Stimulated activated CD4-positive, alpha-beta T cell treated with anti-CD3 and anti-CD28 coated beads, Interleukin-4, amount 100 ng/mL, for 24 hours (primary cell): ENCODE measurements around the gene KLF17.
"Not testable (repeated sequence)": the region's sequence is repeated elsewhere in the genome, so short reads cannot be mapped to it uniquely, and the experiment has no call there.

Source experiments
- DNase-seq: peaks from one replicate; pipeline ENCODE4 v3.0.0-alpha.2; 2020

Gene KLF17

GRCh38 chr1:44110916-44111315 lies 7.7 kb upstream of the KLF17 start:
- DNase-seq: no peak

GRCh38 chr1:44111861-44112260 lies 6.8 kb upstream of the KLF17 start:
- no peak for DNase-seq

DNA sequence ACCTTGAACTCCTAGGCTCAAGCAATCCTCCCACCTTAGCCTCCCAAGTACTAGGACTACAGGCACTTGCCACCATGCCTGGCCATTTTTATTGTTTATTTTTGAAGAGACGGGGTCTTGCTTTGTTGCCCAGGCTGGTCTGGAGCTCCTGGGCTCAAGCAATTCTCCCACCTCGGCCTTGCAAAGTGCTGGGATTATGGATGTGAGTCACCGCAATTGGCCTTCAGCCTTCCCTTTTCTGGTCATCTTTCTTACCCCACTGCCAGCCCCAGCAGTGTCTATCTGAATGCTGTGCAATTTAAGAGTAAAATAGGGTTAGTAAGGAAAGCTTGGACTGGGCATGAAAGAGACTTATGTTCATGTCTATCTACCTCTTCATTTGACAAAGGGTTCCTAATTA lies 6.1 kb upstream of the KLF17 start:
- DNase-seq: no peak

- no peak for DNase-seq
Observed at GRCh38 chr1:44113095-44113609, 5.5 kb upstream of the KLF17 start.

GRCh38 chr1:44114098-44114497 lies 4.5 kb upstream of the KLF17 start:
- no peak for DNase-seq

GRCh38 chr1:44117272-44117671 lies 1.3 kb upstream of the KLF17 start:
- not testable (repeated sequence) for DNase-seq

- DNase-seq: no peak
Observed at GRCh38 chr1:44119525-44119924, 904 bp downstream of the KLF17 start.

DNA sequence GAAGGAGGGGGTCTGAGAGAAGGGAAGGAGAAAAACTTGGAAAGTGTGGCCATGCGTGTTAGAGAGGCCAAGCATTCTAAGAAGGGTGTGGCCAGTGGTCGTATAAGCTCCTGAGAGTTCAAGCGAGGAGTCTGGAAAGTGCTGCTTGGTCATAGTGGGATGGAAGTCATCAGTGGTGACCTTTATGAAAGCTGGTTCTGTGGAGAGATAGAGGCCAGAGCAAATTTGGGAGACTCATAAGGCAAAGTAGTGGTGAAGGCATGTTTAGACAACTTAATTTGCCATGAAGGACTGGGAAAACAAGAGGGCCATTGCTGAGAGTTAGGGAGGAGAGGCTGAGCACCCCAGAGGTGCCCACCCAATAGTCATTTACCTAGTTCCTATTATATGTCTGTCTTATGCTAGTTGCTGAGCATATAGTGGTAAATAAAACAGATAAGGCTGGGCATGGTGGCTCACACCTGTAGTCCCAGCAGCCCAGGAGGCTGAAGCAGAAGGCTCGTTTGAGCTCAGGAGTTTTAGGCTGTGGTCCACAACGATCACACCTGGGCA lies 1.9 kb downstream of the KLF17 start:
- DNase-seq: no peak

GRCh38 chr1:44129616-44130500 lies 11.2 kb downstream of the KLF17 start:
- DNase-seq: no peak

GRCh38 chr1:44131411-44131810 lies 12.8 kb downstream of the KLF17 start:
- DNase-seq: no peak

GRCh38 chr1:44134071-44134920 lies 15.7 kb downstream of the KLF17 start:
- DNase-seq: no peak

GRCh38 chr1:44135886-44136285 lies 17.3 kb downstream of the KLF17 start:
- DNase-seq: no peak

DNA sequence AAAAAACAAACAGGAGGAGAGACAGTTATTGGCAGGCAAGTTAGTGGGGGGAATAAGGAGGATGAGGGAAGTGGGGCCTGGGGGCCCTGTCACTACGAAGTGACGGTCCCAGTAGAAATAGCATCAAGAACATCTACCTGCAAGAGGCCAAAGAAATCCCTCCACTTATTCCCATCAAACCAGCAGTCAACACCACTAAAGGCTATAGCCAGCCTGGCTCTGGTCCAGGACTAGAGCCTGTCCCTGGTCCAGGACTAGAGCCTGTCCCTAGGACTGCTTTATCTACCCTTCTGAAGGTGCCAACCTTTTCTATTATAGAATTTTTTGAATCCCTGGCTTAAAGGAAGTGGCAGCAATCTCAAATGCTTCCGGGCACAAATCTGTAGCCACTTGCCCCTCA lies 19.6 kb downstream of the KLF17 start:
- no peak for DNase-seq

GRCh38 chr1:44139565-44139964 lies 20.9 kb downstream of the KLF17 start:
- not testable (repeated sequence) for DNase-seq

DNA sequence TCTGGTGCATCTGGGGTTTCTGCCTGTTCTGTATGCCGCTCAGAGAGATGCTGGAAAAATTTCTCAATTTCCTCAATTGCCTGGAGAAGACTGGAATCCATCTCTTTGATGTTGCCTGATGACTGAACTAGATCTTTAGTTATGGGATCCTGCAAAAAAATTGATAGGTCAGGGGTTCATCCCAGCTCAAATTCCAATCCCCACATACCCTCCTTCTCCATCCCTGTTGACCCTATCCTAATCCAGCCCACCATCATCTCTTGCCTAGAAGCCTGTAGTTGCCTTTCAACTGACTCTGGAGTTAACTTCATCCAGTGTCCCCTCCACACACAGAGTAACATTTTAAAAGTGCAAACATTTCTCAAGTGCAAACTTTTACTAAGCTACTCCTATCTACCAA lies 22.9 kb downstream of the KLF17 start, which contains the start of gene KLF18:
KLF18 (minus strand) TSS at position 101 of the 400 bp plus-strand sequence; CDS start at position 101, 0 bp downstream.
- DNase-seq: no peak

DNA sequence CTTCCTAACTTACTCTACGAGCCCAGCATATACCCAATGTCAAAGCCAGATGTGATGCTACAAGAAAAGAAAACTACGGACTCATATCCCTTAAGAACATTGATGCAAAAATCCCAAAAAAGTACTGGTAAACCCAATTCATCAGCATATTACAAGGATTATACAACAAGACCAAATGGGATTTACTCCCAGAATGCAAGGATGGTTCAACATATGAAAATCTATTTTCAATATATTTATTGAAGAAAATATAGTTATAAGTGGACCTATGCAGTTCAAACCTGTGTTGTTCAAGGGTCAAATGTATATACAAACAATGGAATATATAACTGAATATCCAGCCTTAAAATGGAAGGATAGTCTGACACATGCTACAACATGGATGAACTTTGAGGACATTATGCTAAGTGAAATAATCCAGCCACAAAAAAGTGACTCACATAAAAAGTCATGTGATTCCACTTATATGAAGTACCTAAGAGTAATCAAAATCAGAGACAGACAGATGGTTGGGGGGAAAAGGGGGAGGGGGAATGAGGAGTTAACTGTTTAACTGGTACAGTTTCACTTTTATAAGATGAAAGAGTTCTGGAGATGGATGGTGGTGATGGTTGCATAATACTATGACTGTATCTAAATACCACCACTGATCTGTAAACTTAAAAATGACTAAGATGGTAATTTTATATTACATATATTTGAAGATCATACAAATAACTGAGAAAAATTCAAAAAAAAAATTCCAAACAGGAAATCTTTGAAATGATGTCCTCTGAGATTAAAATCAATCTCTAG lies 26.5 kb downstream of the KLF17 start:
- no peak for DNase-seq

DNA sequence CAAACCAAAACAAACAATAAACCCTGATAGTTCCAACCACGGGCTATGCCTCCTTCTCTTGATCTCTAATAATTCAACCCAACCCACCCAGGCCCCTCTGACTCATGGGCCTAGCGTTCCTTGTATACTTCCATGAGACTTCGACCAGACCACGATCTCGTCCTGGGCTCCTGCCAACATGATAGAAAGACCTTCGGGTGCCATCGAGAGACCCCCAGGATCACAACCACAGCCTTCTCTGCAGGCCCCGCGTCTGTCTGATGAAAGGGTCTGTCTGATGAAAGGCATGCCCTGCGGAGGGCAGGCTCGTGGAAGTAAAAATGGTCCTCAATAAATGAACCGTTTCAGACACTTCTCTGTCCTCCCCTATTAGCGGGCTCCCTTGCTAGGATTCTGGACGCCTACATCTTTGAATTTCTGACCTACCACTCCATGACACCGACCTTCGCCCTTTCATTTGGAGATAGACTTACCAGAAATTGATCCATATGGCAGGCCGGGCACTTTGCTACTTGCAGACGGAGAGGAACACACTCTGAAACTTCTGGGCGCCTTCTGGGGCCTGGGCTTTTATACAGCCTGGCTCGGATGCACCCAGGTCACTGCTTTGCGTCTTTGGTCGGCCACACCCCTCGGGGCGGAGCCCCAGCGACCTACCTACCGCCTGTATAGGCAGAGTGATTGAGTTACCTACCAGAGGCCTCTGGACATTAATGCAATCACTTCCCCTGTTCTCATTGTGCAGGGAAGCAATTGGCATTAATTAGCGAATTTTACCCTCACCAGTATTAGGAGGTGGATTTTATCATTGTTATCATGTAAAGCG lies 28.1 kb downstream of the KLF17 start:
- DNase-seq: no peak

- DNase-seq: no peak
Observed at GRCh38 chr1:44147582-44147981, 29.0 kb downstream of the KLF17 start.

DNA sequence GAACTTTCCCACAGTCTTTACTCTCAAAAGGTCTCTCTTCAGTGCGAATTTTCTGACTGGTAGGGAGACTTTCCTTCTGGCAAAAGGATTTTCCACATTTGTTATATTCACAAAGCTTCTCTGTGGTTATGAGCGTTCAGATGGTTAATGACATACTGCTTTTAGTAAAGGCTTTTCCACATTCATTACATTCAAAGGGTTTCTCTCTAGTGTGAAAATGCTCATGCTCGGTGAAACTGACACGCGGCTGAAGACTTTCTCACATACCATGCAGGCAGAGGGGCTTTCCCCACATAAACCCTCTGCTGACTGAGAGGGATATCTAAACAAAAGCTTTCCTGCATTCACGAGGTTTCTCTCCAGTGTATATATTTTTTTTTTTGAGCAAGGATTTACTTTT lies 32.7 kb downstream of the KLF17 start:
- no peak for DNase-seq

- DNase-seq: no peak
Observed at GRCh38 chr1:44151808-44152207, 33.2 kb downstream of the KLF17 start.

- no peak for DNase-seq
Observed at GRCh38 chr1:44152692-44153091, 34.1 kb downstream of the KLF17 start.

DNA sequence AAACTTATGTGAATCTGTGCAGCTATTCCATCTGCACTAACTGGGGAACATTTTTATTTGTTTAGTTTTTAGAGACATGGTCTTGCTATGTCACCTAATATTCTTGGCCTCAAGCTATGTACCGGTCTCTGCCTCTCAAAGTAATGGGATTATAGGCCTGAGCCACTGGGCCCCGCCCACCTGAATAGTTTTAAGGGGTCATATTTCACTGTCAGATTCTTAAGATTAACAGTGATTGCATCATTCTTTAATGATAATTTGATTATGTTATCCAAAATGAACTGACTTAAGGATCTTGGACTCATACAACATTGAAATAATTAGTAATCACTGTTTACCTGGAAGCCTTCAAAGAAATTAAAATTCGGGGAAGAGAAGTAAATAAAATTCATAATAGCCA lies 35.4 kb downstream of the KLF17 start:
- DNase-seq: no peak
